A204.1 (cell line): ENCODE results near the gene CCDC24.

Source experiments
- FAIRE-seq: peaks from 2 replicates; lab custom pipeline; 2012; peaks lifted over from hg19 to GRCh38; lab: Jason Lieb, UNC

The CCDC24 gene

GRCh38 chr1:44044071-44044801 lies 52.8 kb downstream of the CCDC24 start:
- no peak for FAIRE-seq

GRCh38 chr1:44045064-44045463 lies 53.7 kb downstream of the CCDC24 start:
- FAIRE-seq = no peak
